ENCODE measurements around the gene MUC20.
"Not testable (repeated sequence)": the region's sequence is repeated elsewhere in the genome, so short reads cannot be mapped to it uniquely, and the experiment has no call there.

The MUC20 gene, protein sequence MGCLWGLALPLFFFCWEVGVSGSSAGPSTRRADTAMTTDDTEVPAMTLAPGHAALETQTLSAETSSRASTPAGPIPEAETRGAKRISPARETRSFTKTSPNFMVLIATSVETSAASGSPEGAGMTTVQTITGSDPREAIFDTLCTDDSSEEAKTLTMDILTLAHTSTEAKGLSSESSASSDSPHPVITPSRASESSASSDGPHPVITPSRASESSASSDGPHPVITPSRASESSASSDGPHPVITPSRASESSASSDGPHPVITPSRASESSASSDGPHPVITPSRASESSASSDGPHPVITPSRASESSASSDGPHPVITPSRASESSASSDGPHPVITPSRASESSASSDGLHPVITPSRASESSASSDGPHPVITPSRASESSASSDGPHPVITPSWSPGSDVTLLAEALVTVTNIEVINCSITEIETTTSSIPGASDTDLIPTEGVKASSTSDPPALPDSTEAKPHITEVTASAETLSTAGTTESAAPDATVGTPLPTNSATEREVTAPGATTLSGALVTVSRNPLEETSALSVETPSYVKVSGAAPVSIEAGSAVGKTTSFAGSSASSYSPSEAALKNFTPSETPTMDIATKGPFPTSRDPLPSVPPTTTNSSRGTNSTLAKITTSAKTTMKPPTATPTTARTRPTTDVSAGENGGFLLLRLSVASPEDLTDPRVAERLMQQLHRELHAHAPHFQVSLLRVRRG

DNA sequence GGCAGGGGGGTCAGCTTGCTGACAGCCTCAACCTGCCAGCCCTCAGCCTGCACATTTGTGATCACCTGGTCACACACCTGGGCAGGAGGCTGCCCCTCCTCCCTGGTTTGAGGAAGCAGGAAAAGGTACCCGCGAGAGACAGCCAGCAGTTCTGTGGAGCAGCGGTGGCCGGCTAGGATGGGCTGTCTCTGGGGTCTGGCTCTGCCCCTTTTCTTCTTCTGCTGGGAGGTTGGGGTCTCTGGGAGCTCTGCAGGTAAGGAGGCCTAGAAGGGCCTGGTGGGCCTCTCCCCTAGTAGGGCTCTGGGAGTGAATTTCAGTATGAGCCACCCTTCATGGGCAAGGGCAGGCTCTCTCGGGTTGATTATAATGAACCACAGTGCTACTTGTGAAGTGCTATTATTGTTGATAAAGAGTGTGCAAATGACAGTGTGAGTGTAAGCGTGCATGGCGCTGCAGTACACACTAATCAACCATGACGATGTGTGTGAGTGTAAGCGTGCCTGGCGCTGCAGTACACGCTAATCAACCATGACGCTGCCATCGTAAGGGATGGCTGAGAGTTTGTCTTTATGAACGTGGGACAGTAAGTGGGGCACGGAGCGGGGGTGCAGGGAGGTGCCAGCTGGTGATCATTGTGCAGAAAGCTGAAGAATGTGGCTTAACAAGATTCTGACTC lies at the start of gene MUC20:
TSS of gene MUC20 (plus strand) at position 148 of the 676 bp plus-strand sequence. CDS start at position 178, 30 bp downstream.
- H3K27ac ChIP-seq, H3K4me3 ChIP-seq: not testable (repeated sequence)

- H3K27ac ChIP-seq, H3K4me3 ChIP-seq: not testable (repeated sequence)
These were observed 49.5 kb upstream of the MUC20 start for GRCh38 chr3:195671283-195671682.

DNA sequence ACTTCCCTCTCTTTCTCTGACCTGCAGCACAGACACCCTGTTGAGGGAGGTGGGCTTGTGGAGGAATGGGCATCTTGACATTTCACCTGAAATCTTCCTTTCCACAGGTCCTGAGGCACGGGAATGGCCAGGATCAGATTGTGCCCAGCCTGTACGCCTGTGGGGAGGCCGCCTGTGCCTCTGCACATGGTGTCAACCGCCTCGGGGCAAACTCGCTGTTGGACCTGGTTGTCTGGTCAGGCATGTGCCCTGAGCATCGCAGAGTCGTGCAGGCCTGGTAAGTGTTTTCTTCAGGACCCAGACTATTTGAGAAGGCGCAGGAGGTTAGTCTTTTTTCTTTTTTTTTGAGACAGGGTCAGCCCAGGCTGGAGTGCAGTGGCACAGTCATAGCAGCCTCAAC lies 47.1 kb upstream of the MUC20 start:
- H3K4me3 ChIP-seq, H3K27ac ChIP-seq: not testable (repeated sequence)

DNA sequence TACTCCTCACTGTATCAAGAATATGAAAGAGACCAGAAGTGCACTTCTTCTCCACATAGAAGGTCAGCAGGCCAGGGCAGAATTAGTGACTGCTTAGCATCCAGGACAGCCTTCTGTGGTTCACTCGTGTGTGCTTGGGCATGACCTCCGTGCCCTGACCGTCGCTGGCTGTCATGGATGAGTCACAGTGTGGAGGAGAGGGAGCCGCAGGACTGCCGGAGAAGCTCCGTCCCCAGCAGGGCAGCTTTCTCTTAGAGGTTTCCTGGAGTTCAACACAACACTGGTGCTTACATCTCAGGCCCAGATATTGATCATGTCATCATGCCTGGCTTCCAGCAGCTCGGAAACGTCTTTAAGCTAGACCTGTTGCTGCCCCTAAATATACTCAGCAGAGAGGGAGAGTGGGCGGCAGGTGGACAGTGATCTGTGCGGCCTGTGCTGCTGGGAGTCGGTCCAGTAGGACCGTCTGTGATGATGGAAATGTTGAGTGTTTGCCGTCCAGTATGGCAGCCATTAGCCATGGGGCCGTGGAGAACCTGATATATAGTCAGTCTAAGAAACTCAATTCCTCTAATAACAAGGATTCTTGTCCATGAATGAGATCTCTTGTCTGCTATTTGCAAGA lies 42.3 kb upstream of the MUC20 start:
- not testable (repeated sequence) for H3K4me3 ChIP-seq, H3K27ac ChIP-seq

GRCh38 chr3:195680690-195681089 lies 40.1 kb upstream of the MUC20 start:
- not testable (repeated sequence) for H3K4me3 ChIP-seq, H3K27ac ChIP-seq

DNA sequence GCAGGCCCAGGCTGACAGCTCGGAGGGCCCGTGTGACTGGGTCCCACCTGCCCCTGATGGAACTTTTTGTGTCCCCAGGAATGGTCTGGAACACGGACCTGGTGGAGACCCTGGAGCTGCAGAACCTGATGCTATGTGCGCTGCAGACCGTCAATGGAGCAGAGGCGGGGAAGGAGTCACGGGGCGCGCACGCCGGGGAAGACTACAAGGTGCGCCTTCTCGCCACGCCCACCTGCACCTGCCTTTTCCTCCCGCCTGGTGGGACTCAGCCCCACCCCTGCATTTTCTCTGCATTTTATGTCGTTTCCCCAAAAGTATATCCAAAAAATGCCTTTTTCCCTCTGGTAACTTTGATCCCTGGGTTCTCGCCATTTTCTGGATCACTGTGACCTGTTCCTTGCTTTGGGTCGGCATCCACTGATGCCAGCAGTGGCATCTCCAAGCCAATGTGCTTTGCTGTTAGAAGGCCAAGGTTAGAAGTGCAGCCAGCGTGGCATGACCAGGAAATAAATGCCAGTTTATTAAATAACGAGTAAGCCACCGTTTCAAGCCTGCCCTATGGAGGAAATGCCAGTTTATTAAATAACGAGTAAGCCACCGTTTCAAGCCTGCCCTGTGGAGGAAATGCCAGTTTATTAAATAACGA lies 39.2 kb upstream of the MUC20 start:
- not testable (repeated sequence) for H3K27ac ChIP-seq, H3K4me3 ChIP-seq

DNA sequence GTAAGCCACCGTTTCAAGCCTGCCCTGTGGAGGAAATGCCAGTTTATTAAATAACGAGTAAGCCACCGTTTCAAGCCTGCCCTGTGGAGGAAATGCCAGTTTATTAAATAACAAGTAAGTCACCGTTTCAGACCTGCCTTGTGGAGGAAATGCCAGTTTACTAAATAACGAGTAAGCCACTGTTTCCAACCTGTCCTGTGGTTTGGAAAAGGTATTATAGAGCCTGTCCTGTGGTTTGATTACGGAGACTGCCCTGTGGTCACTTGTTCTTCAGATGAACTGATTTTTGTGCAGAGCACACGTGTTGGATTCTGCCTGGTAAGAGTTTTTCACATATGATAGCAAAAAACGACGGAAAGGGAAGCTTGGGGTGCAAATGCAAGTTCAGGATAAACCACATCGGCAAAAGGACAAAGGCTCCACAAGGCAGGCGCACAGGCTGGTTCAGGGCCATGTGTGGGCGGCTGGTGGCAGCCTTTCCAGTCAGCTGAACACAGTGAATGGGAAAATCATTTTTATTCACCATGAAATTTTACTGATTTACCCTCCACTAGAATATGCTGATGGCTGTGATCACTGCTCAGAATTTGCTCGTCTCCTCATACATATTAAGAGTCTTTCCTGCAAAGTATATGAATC lies 38.6 kb upstream of the MUC20 start:
- not testable (repeated sequence) for H3K27ac ChIP-seq, H3K4me3 ChIP-seq

GRCh38 chr3:195683722-195684526 lies 36.9 kb upstream of the MUC20 start:
- not testable (repeated sequence) for H3K27ac ChIP-seq

DNA sequence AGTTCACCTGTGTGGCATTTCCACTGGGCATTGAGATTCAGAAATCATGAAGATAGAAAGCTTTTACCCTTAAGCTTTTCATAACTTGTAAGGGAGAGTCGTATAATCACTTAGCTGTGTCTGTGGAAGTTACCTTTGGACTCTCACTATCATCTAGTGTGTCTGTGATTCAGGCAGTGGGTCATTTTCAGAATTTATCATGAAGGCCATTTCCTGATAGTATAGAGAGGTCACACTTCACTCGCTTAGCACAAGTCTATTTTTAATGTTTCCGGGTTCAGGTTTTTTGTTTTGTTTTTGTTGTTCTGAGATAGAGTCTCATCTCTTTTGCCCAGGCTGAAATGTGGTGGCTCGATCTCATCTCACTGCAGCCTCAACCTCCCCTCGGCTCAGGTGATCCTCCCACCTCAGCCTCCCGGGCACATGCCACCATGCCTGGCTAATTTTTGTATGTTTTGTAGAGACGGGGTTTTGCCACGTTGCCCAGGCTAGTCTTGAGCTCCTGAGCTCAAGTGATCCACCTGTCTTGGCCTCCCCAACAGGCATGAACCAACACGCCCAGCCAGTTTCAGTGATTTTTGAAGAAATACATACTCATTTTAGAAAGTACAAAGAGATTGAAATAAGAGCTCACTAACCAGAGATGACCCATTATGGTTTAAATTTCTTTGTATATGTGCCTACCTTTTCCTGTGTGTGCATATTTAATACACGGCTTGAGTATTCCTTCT lies 36.1 kb upstream of the MUC20 start:
- not testable (repeated sequence) for H3K27ac ChIP-seq, H3K4me3 ChIP-seq

More at GRCh38 chr3:195683722-195684526, 36.9 kb upstream of the MUC20 start:
- not testable (repeated sequence) for H3K4me3 ChIP-seq

- not testable (repeated sequence) for H3K27ac ChIP-seq, H3K4me3 ChIP-seq
These were observed 34.1 kb upstream of the MUC20 start for GRCh38 chr3:195686537-195687208.

- not testable (repeated sequence) for H3K4me3 ChIP-seq, H3K27ac ChIP-seq
These were observed 33.5 kb upstream of the MUC20 start for GRCh38 chr3:195687209-195687760.

DNA sequence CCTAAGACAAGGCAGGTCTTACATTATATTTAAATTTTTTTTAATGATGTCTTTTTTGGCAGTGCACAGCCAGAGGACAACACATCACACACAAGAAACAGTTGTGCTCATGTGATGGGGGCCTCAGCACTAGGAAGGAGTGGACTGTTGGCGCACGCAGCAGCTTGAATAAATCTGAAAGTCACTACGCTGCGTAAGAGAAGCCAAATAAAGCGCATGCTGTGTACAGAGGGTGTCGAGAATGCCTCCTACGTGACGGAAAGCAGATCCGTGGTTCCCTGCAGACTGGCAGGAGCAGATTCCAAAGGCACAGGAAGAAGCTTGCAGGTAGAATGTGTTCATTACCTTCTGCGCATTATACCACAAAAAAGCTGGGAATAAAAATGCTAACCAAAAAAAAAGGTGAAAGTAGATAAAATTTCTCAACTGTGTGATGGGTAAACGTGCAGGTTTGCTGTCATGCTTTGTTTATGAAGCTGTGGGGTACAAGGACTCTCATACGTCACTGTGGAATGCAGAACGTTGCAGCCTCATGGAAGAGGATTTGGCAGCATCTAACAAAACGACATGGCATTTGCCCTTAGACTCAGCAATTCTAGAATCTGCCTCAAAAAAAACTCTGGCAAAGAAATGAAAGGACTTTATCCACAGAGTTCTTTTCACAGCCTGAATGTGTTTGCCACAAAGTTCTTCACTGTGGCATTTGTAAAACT lies 32.2 kb upstream of the MUC20 start:
- H3K4me3 ChIP-seq, H3K27ac ChIP-seq: not testable (repeated sequence)

- not testable (repeated sequence) for H3K27ac ChIP-seq, H3K4me3 ChIP-seq
These were observed 31.4 kb upstream of the MUC20 start for GRCh38 chr3:195689184-195690070.

- no peak overlapping the region for H3K4me3 ChIP-seq
- H3K27ac ChIP-seq = no peak overlapping the region
These were observed 29.8 kb upstream of the MUC20 start for GRCh38 chr3:195690951-195691350.

DNA sequence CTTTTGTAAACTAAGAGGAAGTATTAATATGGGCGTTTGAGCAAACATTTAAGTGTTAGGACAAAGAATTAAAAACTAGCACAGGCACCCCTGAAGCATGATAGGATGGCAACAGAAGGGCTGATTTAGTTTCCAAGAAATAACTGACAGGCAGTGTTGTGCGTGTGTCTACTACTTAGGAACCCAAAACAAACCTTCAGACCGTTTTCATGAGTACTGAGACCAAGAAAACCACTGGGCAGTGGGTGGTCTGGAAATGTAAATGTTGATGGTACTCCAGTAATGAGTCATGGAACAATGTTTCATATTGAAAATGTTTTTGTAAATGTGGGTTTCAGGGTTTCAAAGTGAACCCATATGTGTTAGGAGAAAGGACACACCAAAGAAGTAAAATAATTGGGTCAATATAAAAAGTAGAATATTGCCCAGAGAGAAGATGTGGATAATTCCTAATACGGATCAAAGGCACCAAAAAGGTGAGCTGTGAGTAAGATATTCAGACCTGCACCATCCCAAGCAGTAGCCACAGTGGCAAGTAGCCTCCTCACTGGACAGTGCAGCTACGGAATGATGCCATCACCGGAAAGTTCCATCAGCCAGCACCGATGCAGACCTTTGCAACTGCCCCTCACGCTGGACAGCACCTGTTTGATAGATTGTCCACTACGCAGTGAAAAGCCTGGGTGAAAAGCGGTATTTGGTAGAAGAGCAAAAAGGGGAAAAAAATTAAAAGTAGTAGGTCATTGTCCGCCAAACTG lies 29.0 kb upstream of the MUC20 start:
- not testable (repeated sequence) for H3K27ac ChIP-seq, H3K4me3 ChIP-seq

Measured in skin epidermis (tissue), 12 donors.